DND-41 (cell line): ENCODE data around the gene BLM.

Source experiments
- ATAC-seq: fragments of 200-7000 bp; cut with Tn5 transposase; 3 replicates; pipeline ENCODE4 v1.9.1; 2021; ENCODE audit warnings: low read depth; ENCODE audit not compliant: insufficient read depth
- DNase-seq: peaks from one replicate; pipeline ENCODE4 v3.0.0-alpha.2; 2020
- H2AFZ ChIP-seq: 2 replicates; pipeline ENCODE4 v1.6.0; 2012; ENCODE audit warnings: low read depth, low read length
- H3K27ac ChIP-seq: 2 replicates; pipeline ENCODE4 v1.5.1; 2012; ENCODE audit warnings: low read length, inconsistent platforms
- H3K27me3 ChIP-seq: fragments of 200-600 bp; sonication (generic); 2 replicates; pipeline ENCODE4 v1.6.0; 2012; ENCODE audit warnings: low read length, mild to moderate bottlenecking, inconsistent platforms; ENCODE audit not compliant: insufficient read depth, poor library complexity
- H3K36me3 ChIP-seq: 2 replicates; pipeline ENCODE4 v1.5.1; 2012; ENCODE audit warnings: low read length, inconsistent platforms; ENCODE audit not compliant: insufficient read depth
- H3K4me1 ChIP-seq: 2 replicates; pipeline ENCODE4 v1.5.1; 2012; ENCODE audit warnings: mild to moderate bottlenecking, low read length; ENCODE audit not compliant: insufficient read depth
- H3K4me2 ChIP-seq: 2 replicates; pipeline ENCODE4 v1.6.0; 2012; ENCODE audit warnings: mild to moderate bottlenecking, moderate library complexity, low read length, inconsistent platforms; ENCODE audit not compliant: insufficient read depth
- H3K4me3 ChIP-seq, 2 experiments: fragments of 200-600 bp in 1 of 2; shearing (Covaris generic) in 1 of 2; 2 replicates each; pipeline ENCODE4 v1.5.1; 2012 to 2016; ENCODE audit warnings: inconsistent platforms in 2 of 2, low read length in 2 of 2, mild to moderate bottlenecking in 2 of 2, low read depth in 1 of 2, moderate library complexity in 1 of 2
- H3K79me2 ChIP-seq: 2 replicates; pipeline ENCODE4 v1.6.0; 2012; ENCODE audit warnings: low read length, inconsistent platforms; ENCODE audit not compliant: insufficient read depth
- H3K9ac ChIP-seq: 2 replicates; pipeline ENCODE4 v1.6.0; 2012; ENCODE audit warnings: low read depth, mild to moderate bottlenecking, inconsistent platforms, low read length, moderate library complexity
- H3K9me3 ChIP-seq: 2 replicates; pipeline ENCODE4 v1.5.1; 2012; ENCODE audit warnings: low read length, moderate library complexity, mild to moderate bottlenecking, inconsistent platforms; ENCODE audit not compliant: insufficient read depth, severe bottlenecking
- H4K20me1 ChIP-seq: 2 replicates; pipeline ENCODE4 v1.6.0; 2012; ENCODE audit warnings: low read length; ENCODE audit not compliant: insufficient read depth
- CTCF ChIP-seq: IDR thresholded peaks from 2 replicates; pipeline ENCODE4 v1.5.1; 2012; ENCODE audit warnings: borderline replicate concordance, low read length, moderate library complexity, mild to moderate bottlenecking; ENCODE audit not compliant: poor library complexity, severe bottlenecking; ENCODE audit errors: extremely low read depth
- EZH2 ChIP-seq: IDR thresholded peaks from 3 replicates; pipeline ENCODE4 v1.6.1; 2012; ENCODE audit warnings: borderline replicate concordance, low read depth, mild to moderate bottlenecking, moderate library complexity, low read length, inconsistent platforms; ENCODE audit not compliant: severe bottlenecking

The BLM gene

GRCh38 chr15:90789462-90789861 is 72.3 kb downstream of the BLM start:
- Histone ChIP-seq H3K27me3 (no peaks in the 10 kb centered on the region), H3K4me1 (no peaks in the 10 kb centered on the region), H3K4me2 (no peak overlapping the region), H4K20me1 (no peaks in the 10 kb centered on the region), H3K4me3 (no peak overlapping the region), H2AFZ (no peak overlapping the region), H3K36me3 (peaks cover 73% of the 10 kb centered on the region), H3K9me3 (no peaks in the 10 kb centered on the region), H3K27ac (no peak overlapping the region), H3K9ac (no peak overlapping the region), H3K79me2 (no peaks in the 10 kb centered on the region)
- TF ChIP-seq EZH2 (no peak), CTCF (no peak)
- ATAC-seq (no peak), DNase-seq (no peak)

GRCh38 chr15:90790057-90790456 is 72.9 kb downstream of the BLM start:
- ATAC-seq (no peak), DNase-seq (no peak)
- Histone ChIP-seq H3K9me3 (no peaks in the 10 kb centered on the region), H3K4me3 (no peak overlapping the region), H3K27ac (no peak overlapping the region), H3K79me2 (no peaks in the 10 kb centered on the region), H4K20me1 (no peaks in the 10 kb centered on the region), H3K4me1 (no peaks in the 10 kb centered on the region), H3K27me3 (no peaks in the 10 kb centered on the region), H3K9ac (no peak overlapping the region), H2AFZ (no peak overlapping the region), H3K4me2 (no peak overlapping the region), H3K36me3 (peaks cover 72% of the 10 kb centered on the region)
- TF ChIP-seq CTCF, result no peak
- no peak for TF ChIP-seq EZH2

GRCh38 chr15:90790561-90790960 is 73.4 kb downstream of the BLM start:
- DNase-seq (no peak), ATAC-seq (no peak)
- Histone ChIP-seq H3K9me3 (no peaks in the 10 kb centered on the region), H3K27ac (no peak overlapping the region), H3K79me2 (no peaks in the 10 kb centered on the region), H3K4me1 (no peaks in the 10 kb centered on the region), H3K36me3 (peaks cover 71% of the 10 kb centered on the region), H4K20me1 (no peaks in the 10 kb centered on the region), H3K4me3 (no peak overlapping the region), H3K9ac (no peak overlapping the region), H3K4me2 (no peak overlapping the region), H2AFZ (no peak overlapping the region), H3K27me3 (no peaks in the 10 kb centered on the region)
- TF ChIP-seq EZH2 (no peak), CTCF (no peak)

GRCh38 chr15:90794538-90794937 is 77.4 kb downstream of the BLM start:
- Histone ChIP-seq H3K4me1 (no peaks in the 10 kb centered on the region), H3K79me2 (no peaks in the 10 kb centered on the region), H4K20me1 (no peaks in the 10 kb centered on the region), H3K4me2 (no peak overlapping the region), H2AFZ (no peak overlapping the region), H3K9ac (no peak overlapping the region), H3K9me3 (no peaks in the 10 kb centered on the region), H3K4me3 (no peak overlapping the region), H3K27ac (no peak overlapping the region), H3K36me3 (peaks cover 70% of the 10 kb centered on the region), H3K27me3 (no peaks in the 10 kb centered on the region)
- TF ChIP-seq CTCF (no peak), EZH2 (no peak)
- no peak for ATAC-seq
- DNase-seq, result no peak
